Activated naive CD4-positive, alpha-beta T cell (primary cell): Measurements from ENCODE around the gene ADGRG7.

Experiments used
- DNase-seq, 4 experiments: peaks; one replicate each; lab custom pipeline; 2025; lab: John Stamatoyannopoulos, UW

The ADGRG7 gene

DNA sequence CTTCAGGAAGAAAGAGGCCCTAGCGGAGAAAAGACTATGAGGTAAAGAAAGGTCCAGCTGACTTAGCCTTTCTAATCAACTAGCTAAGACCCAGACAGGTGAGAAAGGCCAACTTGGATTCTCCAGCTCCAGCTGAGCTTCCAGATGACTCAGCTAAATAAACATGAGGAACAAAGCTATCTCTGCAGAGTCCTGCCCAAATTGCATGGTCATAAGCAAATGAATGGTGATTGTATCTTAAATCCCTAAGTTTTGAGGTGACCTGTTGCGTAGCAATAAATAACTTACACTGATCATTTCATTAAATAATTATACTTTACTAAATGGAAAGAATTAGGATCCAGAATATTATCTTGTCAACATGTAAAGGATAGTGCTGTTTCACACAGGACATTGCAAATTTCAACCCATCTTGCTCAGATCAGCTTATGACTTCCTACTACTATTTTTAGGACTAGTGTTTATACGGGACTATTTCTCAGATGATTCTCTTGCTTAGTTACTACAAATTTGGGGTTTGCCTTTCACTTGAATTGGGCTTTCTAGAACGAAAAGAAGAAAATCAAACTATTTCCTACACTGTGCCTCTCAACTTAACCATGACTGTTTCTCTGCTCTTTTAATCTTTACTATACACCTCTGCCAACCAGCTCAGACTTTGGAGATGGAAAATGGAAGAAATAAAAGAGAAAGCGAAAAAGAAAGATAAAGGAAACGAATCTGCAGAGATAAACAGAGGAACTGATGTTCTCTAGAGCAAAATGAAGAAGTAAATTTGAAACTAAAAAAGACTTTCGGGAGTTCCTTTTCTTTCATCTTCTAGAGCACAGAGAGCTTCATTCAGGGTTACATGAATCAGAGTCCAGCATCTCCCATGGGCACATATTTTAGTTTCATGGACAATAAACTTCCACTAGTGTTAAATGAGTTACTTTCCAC, 6.6 kb upstream of the ADGRG7 start:
- no peak for DNase-seq

- no peak for DNase-seq
Observed at GRCh38 chr3:100603469-100603868, 5.9 kb upstream of the ADGRG7 start.

- DNase-seq, result no peak
Observed at GRCh38 chr3:100605358-100605757, 4.0 kb upstream of the ADGRG7 start.

GRCh38 chr3:100606894-100607512, 2.4 kb upstream of the ADGRG7 start:
- DNase-seq, result no peak

DNA sequence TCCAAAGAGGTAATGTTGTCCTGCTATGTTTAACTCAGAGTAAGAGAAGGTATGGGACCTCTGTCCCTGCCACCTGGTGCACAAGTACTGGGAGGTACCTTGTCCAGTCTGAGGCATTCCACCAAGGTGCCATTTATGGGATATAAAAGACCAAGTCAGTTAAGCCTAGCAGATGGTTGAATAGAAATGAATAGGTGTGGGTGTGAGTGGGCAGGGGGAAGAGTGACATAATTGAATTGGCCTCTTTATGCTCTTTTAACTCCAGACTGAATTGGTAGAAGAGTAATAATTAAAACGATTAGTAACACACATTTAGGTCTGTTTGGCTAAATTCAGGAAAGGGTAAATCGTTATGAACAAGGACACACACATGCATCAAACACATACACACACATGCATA, 562 bp downstream of the ADGRG7 start:
- no peak for DNase-seq

- no peak for DNase-seq
Observed at GRCh38 chr3:100611221-100611620, 1.8 kb downstream of the ADGRG7 start.

GRCh38 chr3:100613721-100614390, 4.5 kb downstream of the ADGRG7 start:
- DNase-seq, result no peak

DNA sequence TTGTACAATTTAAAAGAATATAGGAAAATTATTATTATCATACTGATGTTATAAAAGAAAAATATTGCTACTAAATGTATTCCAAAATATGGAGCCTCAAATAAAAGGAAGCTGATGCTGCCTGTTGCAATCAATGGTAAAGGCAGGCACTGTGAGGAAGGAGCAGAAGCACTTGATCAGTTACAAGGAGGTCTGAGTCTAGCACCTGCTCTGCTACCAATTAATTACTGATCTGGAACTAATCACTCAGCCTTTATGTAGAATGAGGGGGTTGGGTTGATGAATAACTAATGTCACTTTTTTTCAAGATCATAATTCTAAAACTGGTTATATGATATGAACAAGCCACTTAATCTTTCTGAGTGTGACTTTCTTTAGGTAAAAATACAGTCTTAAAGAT, 5.5 kb downstream of the ADGRG7 start:
- DNase-seq, result no peak

- DNase-seq, result no peak
Observed at GRCh38 chr3:100615684-100616083, 6.3 kb downstream of the ADGRG7 start.

- no peak for DNase-seq
Observed at GRCh38 chr3:100621251-100621650, 11.8 kb downstream of the ADGRG7 start.

- DNase-seq, result no peak
Observed at GRCh38 chr3:100627491-100627890, 18.1 kb downstream of the ADGRG7 start.

GRCh38 chr3:100629421-100630127, 20.2 kb downstream of the ADGRG7 start:
- DNase-seq, result no peak

- DNase-seq, result no peak
Observed at GRCh38 chr3:100630664-100631063, 21.3 kb downstream of the ADGRG7 start.

- no peak for DNase-seq
Observed at GRCh38 chr3:100631236-100631635, 21.8 kb downstream of the ADGRG7 start.

GRCh38 chr3:100634493-100635272, 25.3 kb downstream of the ADGRG7 start:
- DNase-seq, result no peak

DNA sequence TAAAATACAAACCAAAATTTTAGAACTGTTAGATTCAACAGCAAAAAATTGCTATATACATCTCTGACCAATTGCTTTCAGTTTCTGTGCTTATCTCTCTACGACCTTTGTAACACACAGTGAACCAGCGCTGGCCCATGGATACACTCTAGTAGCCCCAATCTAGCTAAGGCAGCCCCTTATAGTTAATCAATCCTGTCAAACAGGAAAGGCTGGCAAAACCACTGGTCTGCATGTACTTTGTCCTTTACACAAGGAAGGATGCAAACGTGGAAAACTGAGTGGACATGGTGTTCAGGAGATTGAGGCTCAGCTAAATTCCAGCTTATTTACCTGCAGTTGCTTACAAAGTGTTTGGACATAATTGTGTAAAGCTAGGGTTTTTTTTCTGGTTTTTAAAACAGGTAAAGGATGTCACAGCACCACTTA, 25.9 kb downstream of the ADGRG7 start:
- no peak for DNase-seq

DNA sequence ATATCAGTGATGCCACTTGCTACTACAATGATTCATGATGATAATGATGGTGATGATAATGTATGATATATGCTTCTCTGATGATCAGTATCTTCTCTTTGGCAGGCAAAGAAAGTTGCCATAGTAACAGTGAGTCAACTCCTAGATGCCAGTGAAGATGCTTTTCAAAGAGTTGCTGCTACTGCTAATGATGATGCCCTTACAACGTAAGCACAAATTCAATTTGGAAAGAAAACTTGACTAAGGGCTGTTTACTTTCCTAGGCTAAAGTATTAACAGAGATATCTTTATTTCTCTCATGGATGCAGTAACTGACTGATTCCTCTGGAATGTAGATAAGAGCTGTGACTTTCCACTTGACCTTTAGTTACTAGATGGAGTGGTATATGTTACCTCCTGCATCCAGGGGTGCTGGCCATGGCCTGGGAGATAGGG, 27.8 kb downstream of the ADGRG7 start:
- DNase-seq, result no peak

GRCh38 chr3:100640633-100641032, 31.2 kb downstream of the ADGRG7 start:
- DNase-seq, result no peak

- DNase-seq, result no peak
Observed at GRCh38 chr3:100641471-100642032, 32.2 kb downstream of the ADGRG7 start.

- no peak for DNase-seq
Observed at GRCh38 chr3:100645913-100646312, 36.5 kb downstream of the ADGRG7 start.

GRCh38 chr3:100647171-100647570, 37.8 kb downstream of the ADGRG7 start:
- DNase-seq, result no peak
